K562 (cell line): ENCODE data around the gene IGDCC3. TPM values are rescaled to one million over a fixed set of nuclear protein-coding genes. Genes with fewer than 3 reads are reported as not detected.

ENCODE experiments used
- BCOR ChIP-seq: fragments of 450-650 bp; IDR thresholded peaks from 2 replicates; pipeline ENCODE4 v1.6.1; 2016
- ERF ChIP-seq: fragments of 450-650 bp; formaldehyde crosslinking; IDR thresholded peaks from 2 replicates; pipeline ENCODE4 v1.4.0; 2020; ENCODE audit warnings: mild to moderate bottlenecking, mixed read lengths
- NFIC ChIP-seq: fragments of 450-650 bp; IDR thresholded peaks from 2 replicates; pipeline ENCODE4 v1.6.1; 2017; ENCODE audit warnings: mild to moderate bottlenecking, inconsistent platforms
- NRF1 ChIP-seq, 2 experiments: fragments of 450-650 bp; IDR thresholded peaks in 1 of 2; conservative IDR thresholded peaks in 1 of 2; 2 replicates each; pipeline ENCODE4 v1.6.1; 2014; ENCODE audit warnings: mild to moderate bottlenecking in 2 of 2
- PYGO2 ChIP-seq: fragments of 450-650 bp; IDR thresholded peaks from 2 replicates; pipeline ENCODE4 v1.6.1; 2016; ENCODE audit warnings: mild to moderate bottlenecking, missing genetic modification characterization, moderate library complexity, missing compliant biosample characterization
- SP1 ChIP-seq: sonication (generic); formaldehyde crosslinking; IDR thresholded peaks from 2 replicates; pipeline ENCODE4 v1.8.1; 2022; ENCODE audit warnings: mild to moderate bottlenecking, missing genetic modification reagents
- SRSF9 ChIP-seq: fragments of 200-400 bp; formaldehyde crosslinking; IDR thresholded peaks from 2 replicates; pipeline ENCODE4 v1.6.1; 2017; ENCODE audit warnings: low read depth, low read length, borderline replicate concordance
- ZC3H4 ChIP-seq: sonication (generic); formaldehyde crosslinking; IDR thresholded peaks from 2 replicates; pipeline ENCODE4 v1.9.0; 2021; ENCODE audit warnings: missing genetic modification reagents, borderline replicate concordance
- polyA plus RNA-seq, 8 experiments: library from polyadenylated mRNA; depleted of rRNA in 4 of 8; stranded (reverse) in 5 of 8; unstranded in 3 of 8; fragments of >200 nt; fragmentation: Nextera tagmentation in 2 of 8; fragmentation: Illumina TruSeq in 1 of 8; extraction: Ambion mirVana in 2 of 8; extraction: Trizol in 1 of 8; gene quantifications; 2 replicates each; pipeline versions ENCODE4 v1.2.1 to v1.2.3, GENCODE V29; 2011 to 2014; ENCODE audit warnings: inconsistent platforms in 1 of 8, missing spikeins in 1 of 8
- total RNA-seq, 7 experiments: library from RNA; depleted of rRNA in 6 of 7; stranded (reverse); fragments of >200 nt in 6 of 7; fragmentation: Illumina TruSeq in 2 of 7; extraction: Trizol in 2 of 7; gene quantifications; 2 replicates each; pipeline versions ENCODE4 v1.2.1 to v1.2.3, GENCODE V29; 2011 to 2021; ENCODE audit warnings: low replicate concordance in 1 of 7
- TF ChIP-seq, protein P1 (sequence below): fragments of 450-650 bp; IDR thresholded peaks from 2 replicates; pipeline ENCODE4 v1.6.1; 2017; ENCODE audit warnings: antibody characterized with exemption, mild to moderate bottlenecking
- TF ChIP-seq, protein P2 (sequence below): sonication (generic); formaldehyde crosslinking; IDR thresholded peaks from 2 replicates; pipeline ENCODE4 v1.9.0; 2022; ENCODE audit warnings: mild to moderate bottlenecking, missing genetic modification reagents
- TF ChIP-seq, protein P3 (sequence below): fragments of 250-450 bp; sonication (Bioruptor Pico); IDR thresholded peaks from 2 replicates; pipeline ENCODE4 v1.5.0; 2020; ENCODE audit warnings: mild to moderate bottlenecking, borderline replicate concordance
- TF ChIP-seq, protein P4 (sequence below): fragments of 450-650 bp; IDR thresholded peaks from 2 replicates; pipeline ENCODE4 v1.6.1; 2014; ENCODE audit warnings: low read depth, mild to moderate bottlenecking, moderate library complexity, borderline replicate concordance
- TF ChIP-seq, protein P5 (sequence below), 2 experiments: fragments of 450-650 bp in 1 of 2; sonication (generic) in 1 of 2; formaldehyde crosslinking in 1 of 2; IDR thresholded peaks in 1 of 2; conservative IDR thresholded peaks in 1 of 2; 2 replicates each; pipeline versions ENCODE4 v1.6.1 to v1.8.1; 2016 to 2023; ENCODE audit warnings: mild to moderate bottlenecking in 2 of 2, moderate library complexity in 2 of 2, inconsistent platforms in 1 of 2, missing genetic modification reagents in 1 of 2

Gene IGDCC3
- total and polyA plus RNA-seq, 9 of the 15 experiments (the other 6 are each of a cell fraction or from before 2014, with no cell fraction given) = not detected

DNA sequence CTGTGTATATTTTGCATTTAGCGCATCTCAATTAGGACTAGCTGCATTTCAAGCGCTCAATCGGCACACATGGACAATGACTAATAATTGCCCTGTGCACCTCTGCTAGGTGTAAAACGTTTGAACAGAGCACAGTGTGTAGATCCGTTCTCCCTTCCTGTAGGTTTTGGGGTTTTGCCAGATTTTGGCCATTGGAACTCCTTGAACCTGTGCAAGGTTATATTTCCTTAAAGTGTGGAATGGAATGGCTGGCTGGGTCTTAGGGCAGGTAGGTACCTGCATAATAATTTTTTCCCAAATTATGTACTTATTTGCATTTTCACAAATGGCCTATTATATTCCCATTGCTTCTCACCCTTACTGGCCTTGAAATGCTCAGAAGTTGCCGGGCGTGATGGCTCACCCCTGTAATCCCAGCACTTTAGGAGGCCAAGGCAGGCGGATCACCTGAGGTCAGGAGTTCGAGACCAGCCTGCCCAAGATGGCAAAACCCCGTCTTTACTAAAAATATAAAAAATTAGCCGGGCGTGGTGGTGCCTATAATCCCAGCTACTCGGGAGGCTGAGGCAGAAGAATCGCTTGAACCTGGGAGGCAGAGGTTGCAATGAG is 72.5 kb downstream of the IGDCC3 start (continued):
- TF ChIP-seq, protein P1, sequence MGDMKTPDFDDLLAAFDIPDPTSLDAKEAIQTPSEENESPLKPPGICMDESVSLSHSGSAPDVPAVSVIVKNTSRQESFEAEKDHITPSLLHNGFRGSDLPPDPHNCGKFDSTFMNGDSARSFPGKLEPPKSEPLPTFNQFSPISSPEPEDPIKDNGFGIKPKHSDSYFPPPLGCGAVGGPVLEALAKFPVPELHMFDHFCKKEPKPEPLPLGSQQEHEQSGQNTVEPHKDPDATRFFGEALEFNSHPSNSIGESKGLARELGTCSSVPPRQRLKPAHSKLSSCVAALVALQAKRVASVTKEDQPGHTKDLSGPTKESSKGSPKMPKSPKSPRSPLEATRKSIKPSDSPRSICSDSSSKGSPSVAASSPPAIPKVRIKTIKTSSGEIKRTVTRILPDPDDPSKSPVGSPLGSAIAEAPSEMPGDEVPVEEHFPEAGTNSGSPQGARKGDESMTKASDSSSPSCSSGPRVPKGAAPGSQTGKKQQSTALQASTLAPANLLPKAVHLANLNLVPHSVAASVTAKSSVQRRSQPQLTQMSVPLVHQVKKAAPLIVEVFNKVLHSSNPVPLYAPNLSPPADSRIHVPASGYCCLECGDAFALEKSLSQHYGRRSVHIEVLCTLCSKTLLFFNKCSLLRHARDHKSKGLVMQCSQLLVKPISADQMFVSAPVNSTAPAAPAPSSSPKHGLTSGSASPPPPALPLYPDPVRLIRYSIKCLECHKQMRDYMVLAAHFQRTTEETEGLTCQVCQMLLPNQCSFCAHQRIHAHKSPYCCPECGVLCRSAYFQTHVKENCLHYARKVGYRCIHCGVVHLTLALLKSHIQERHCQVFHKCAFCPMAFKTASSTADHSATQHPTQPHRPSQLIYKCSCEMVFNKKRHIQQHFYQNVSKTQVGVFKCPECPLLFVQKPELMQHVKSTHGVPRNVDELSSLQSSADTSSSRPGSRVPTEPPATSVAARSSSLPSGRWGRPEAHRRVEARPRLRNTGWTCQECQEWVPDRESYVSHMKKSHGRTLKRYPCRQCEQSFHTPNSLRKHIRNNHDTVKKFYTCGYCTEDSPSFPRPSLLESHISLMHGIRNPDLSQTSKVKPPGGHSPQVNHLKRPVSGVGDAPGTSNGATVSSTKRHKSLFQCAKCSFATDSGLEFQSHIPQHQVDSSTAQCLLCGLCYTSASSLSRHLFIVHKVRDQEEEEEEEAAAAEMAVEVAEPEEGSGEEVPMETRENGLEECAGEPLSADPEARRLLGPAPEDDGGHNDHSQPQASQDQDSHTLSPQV = no peak
- TF ChIP-seq, protein P2, sequence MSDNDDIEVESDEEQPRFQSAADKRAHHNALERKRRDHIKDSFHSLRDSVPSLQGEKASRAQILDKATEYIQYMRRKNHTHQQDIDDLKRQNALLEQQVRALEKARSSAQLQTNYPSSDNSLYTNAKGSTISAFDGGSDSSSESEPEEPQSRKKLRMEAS (CRISPR knock-in tag) = peak; percentile 32; the same call in 1 of the 2 replicates
- peak; percentile 69 for TF ChIP-seq SP1
- no peak for TF ChIP-seq PYGO2 (tag)
- TF ChIP-seq BCOR = peak; percentile 3; the same call in 1 of the 2 replicates
- 0 out of 2 replicates have a peak, but pooled peaks have one; percentile 6 for TF ChIP-seq ERF (CRISPR knock-in tag)
- TF ChIP-seq ZC3H4 (CRISPR knock-in tag) = peak; percentile 18; the same call in 1 of the 2 replicates
- TF ChIP-seq, protein P3, sequence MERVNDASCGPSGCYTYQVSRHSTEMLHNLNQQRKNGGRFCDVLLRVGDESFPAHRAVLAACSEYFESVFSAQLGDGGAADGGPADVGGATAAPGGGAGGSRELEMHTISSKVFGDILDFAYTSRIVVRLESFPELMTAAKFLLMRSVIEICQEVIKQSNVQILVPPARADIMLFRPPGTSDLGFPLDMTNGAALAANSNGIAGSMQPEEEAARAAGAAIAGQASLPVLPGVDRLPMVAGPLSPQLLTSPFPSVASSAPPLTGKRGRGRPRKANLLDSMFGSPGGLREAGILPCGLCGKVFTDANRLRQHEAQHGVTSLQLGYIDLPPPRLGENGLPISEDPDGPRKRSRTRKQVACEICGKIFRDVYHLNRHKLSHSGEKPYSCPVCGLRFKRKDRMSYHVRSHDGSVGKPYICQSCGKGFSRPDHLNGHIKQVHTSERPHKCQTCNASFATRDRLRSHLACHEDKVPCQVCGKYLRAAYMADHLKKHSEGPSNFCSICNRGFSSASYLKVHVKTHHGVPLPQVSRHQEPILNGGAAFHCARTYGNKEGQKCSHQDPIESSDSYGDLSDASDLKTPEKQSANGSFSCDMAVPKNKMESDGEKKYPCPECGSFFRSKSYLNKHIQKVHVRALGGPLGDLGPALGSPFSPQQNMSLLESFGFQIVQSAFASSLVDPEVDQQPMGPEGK (CRISPR knock-in tag) = no peak; the same call in 1 of the 2 replicates
- TF ChIP-seq, protein P4, sequence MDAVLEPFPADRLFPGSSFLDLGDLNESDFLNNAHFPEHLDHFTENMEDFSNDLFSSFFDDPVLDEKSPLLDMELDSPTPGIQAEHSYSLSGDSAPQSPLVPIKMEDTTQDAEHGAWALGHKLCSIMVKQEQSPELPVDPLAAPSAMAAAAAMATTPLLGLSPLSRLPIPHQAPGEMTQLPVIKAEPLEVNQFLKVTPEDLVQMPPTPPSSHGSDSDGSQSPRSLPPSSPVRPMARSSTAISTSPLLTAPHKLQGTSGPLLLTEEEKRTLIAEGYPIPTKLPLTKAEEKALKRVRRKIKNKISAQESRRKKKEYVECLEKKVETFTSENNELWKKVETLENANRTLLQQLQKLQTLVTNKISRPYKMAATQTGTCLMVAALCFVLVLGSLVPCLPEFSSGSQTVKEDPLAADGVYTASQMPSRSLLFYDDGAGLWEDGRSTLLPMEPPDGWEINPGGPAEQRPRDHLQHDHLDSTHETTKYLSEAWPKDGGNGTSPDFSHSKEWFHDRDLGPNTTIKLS = 0 out of 2 replicates have a peak, but pooled peaks have one; percentile 13
- TF ChIP-seq NRF1 (conservative IDR thresholded peaks at IDR 0.05 in 1 of 2, IDR thresholded peaks at IDR 0.05 in 1 of 2) = 0 out of 4 replicates have a peak, but pooled peaks of 1 of the 2 experiments have one; percentile 6
- TF ChIP-seq NFIC = peak; percentile 75
- TF ChIP-seq SRSF9 = no peak
- TF ChIP-seq, protein P5, sequence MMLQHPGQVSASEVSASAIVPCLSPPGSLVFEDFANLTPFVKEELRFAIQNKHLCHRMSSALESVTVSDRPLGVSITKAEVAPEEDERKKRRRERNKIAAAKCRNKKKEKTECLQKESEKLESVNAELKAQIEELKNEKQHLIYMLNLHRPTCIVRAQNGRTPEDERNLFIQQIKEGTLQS (IDR thresholded peaks at IDR 0.05) = no peak
- TF ChIP-seq, protein P5 (CRISPR knock-in tag; conservative IDR thresholded peaks at IDR 0.05) = peak; percentile 89
